GM23338 (cell line): Measurements from ENCODE around the gene CCSER2. TPM values are rescaled to one million over a fixed set of nuclear protein-coding genes. Genes with fewer than 3 reads are reported as not detected.

Experiments used
- ATAC-seq: fragments of 200-7000 bp; cut with Tn5 transposase; 3 replicates; pipeline ENCODE4 v1.9.1; 2020
- DNase-seq: peaks from one replicate; pipeline ENCODE4 v3.0.0-alpha.2; 2015; ENCODE audit warnings: low spot score
- H2AFZ ChIP-seq: fragments of 200-600 bp; sonication (generic); 2 replicates; pipeline ENCODE4 v1.8.0; 2016; ENCODE audit warnings: antibody characterized with exemption, mild to moderate bottlenecking, moderate library complexity
- H3F3A ChIP-seq: fragments of 200-600 bp; sonication (generic); replicated peaks from 2 replicates; pipeline ENCODE4 v1.8.0; 2017; ENCODE audit warnings: antibody characterized with exemption, mixed run types, low read depth
- H3K27ac ChIP-seq: fragments of 200-600 bp; sonication (generic); 2 replicates; pipeline ENCODE4 v1.6.1; 2016; ENCODE audit warnings: low read depth
- H3K27me3 ChIP-seq: fragments of 200-600 bp; sonication (generic); 2 replicates; pipeline ENCODE4 v1.8.0; 2016; ENCODE audit warnings: mild to moderate bottlenecking, mixed run types, moderate library complexity; ENCODE audit not compliant: insufficient read depth
- H3K36me3 ChIP-seq: fragments of 200-600 bp; sonication (generic); 2 replicates; pipeline ENCODE4 v1.8.0; 2016; ENCODE audit warnings: mild to moderate bottlenecking; ENCODE audit not compliant: insufficient read depth
- H3K4me1 ChIP-seq: fragments of 200-600 bp; sonication (generic); 2 replicates; pipeline ENCODE4 v1.8.0; 2016; ENCODE audit warnings: mild to moderate bottlenecking, moderate library complexity; ENCODE audit not compliant: insufficient read depth
- H3K4me2 ChIP-seq: fragments of 200-600 bp; sonication (generic); 2 replicates; pipeline ENCODE4 v1.7.1; 2017; ENCODE audit warnings: mixed run types
- H3K4me3 ChIP-seq: fragments of 200-600 bp; sonication (generic); 2 replicates; pipeline ENCODE4 v1.6.1; 2016; ENCODE audit warnings: mixed run types
- H3K79me2 ChIP-seq: fragments of 200-600 bp; sonication (generic); replicated peaks from 2 replicates; pipeline ENCODE4 v1.8.0; 2017; ENCODE audit warnings: mild to moderate bottlenecking; ENCODE audit not compliant: insufficient read depth
- H3K9me2 ChIP-seq: fragments of 200-600 bp; sonication (generic); 2 replicates; pipeline ENCODE4 v1.8.0; 2017; ENCODE audit not compliant: insufficient read depth
- H4K20me1 ChIP-seq: fragments of 200-600 bp; sonication (generic); replicated peaks from 2 replicates; pipeline ENCODE4 v1.8.0; 2017; ENCODE audit warnings: mild to moderate bottlenecking; ENCODE audit not compliant: insufficient read depth
- H3K27ac Mint-ChIP-seq: 2 replicates; pipeline ENCODE4 v1.8.0; 2020; ENCODE audit warnings: inconsistent platforms, mild to moderate bottlenecking, moderate library complexity, mixed read lengths
- H3K27me3 Mint-ChIP-seq: 3 replicates; pipeline ENCODE4 v1.8.0; 2022; ENCODE audit warnings: low read depth, mild to moderate bottlenecking, moderate library complexity, mixed read lengths, inconsistent platforms; ENCODE audit not compliant: insufficient read depth, poor library complexity
- H3K36me3 Mint-ChIP-seq: 3 replicates; pipeline ENCODE4 v1.8.0; 2021; ENCODE audit warnings: low read depth, mild to moderate bottlenecking, inconsistent platforms, moderate library complexity, mixed read lengths
- H3K4me1 Mint-ChIP-seq: 3 replicates; pipeline ENCODE4 v1.8.0; 2020; ENCODE audit warnings: mild to moderate bottlenecking, inconsistent platforms, mixed read lengths
- H3K4me3 Mint-ChIP-seq: 3 replicates; pipeline ENCODE4 v1.8.0; 2021; ENCODE audit warnings: moderate library complexity, mild to moderate bottlenecking, inconsistent platforms, mixed read lengths
- H3K9me3 Mint-ChIP-seq: 3 replicates; pipeline ENCODE4 v1.8.0; 2020; ENCODE audit warnings: moderate library complexity, mild to moderate bottlenecking, inconsistent platforms, mixed read lengths
- CREB1 ChIP-seq: fragments of 250-450 bp; sonication (Bioruptor Pico); IDR thresholded peaks from 2 replicates; pipeline ENCODE4 v1.5.0; 2020; ENCODE audit warnings: low read depth, mild to moderate bottlenecking, moderate library complexity
- CTCF ChIP-seq, 2 experiments: fragments of 200-600 bp in 1 of 2; sonication (generic) in 1 of 2; conservative IDR thresholded peaks; 2 replicates each; pipeline versions ENCODE4 v1.5.1 to v1.6.1; 2016 to 2017; ENCODE audit warnings: antibody characterized with exemption in 2 of 2, low read depth in 2 of 2, mild to moderate bottlenecking in 2 of 2, moderate library complexity in 1 of 2
- EZH2 ChIP-seq: fragments of 200-600 bp; sonication (generic); IDR thresholded peaks from one replicate; pipeline ENCODE4 v1.8.0; 2017; ENCODE audit warnings: antibody characterized with exemption, mild to moderate bottlenecking, low read depth; ENCODE audit not compliant: unreplicated experiment
- EZH2phosphoT487 ChIP-seq: fragments of 200-600 bp; sonication (generic); IDR thresholded peaks from one replicate; pipeline ENCODE4 v1.8.1; 2018; ENCODE audit warnings: antibody characterized with exemption; ENCODE audit not compliant: unreplicated experiment
- JUNB ChIP-seq: IDR thresholded peaks from one replicate; pipeline ENCODE4 v1.6.1; 2016; ENCODE audit warnings: antibody characterized with exemption; ENCODE audit not compliant: unreplicated experiment
- NANOG ChIP-seq: IDR thresholded peaks from 2 replicates; pipeline ENCODE4 v1.6.1; 2016; ENCODE audit warnings: antibody characterized with exemption, borderline replicate concordance
- POLR2AphosphoS5 ChIP-seq: IDR thresholded peaks from 2 replicates; pipeline ENCODE4 v1.6.1; 2016; ENCODE audit warnings: antibody characterized with exemption, low read depth
- REST ChIP-seq: IDR thresholded peaks from one replicate; pipeline ENCODE4 v1.6.1; 2018; ENCODE audit warnings: antibody characterized with exemption; ENCODE audit not compliant: unreplicated experiment
- STAT1 ChIP-seq: IDR thresholded peaks from one replicate; pipeline ENCODE4 v1.6.1; 2016; ENCODE audit warnings: antibody characterized with exemption; ENCODE audit not compliant: unreplicated experiment
- ZNF114 ChIP-seq: fragments of 250-450 bp; sonication (Bioruptor Pico); IDR thresholded peaks from 2 replicates; pipeline ENCODE4 v1.5.0; 2020; ENCODE audit warnings: mild to moderate bottlenecking, moderate library complexity
- ZNF331 ChIP-seq: fragments of 250-450 bp; sonication (Bioruptor Pico); IDR thresholded peaks from 2 replicates; pipeline ENCODE4 v1.5.0; 2020; ENCODE audit warnings: low read depth, mild to moderate bottlenecking, moderate library complexity
- ZNF462 ChIP-seq: fragments of 250-450 bp; sonication (Bioruptor Pico); IDR thresholded peaks from 2 replicates; pipeline ENCODE4 v1.5.0; 2020; ENCODE audit warnings: mild to moderate bottlenecking, moderate library complexity
- polyA plus RNA-seq: library from polyadenylated mRNA; unstranded; fragments of >200 nt; fragmentation: Nextera tagmentation; extraction: Ambion mirVana; gene quantifications from 2 replicates; pipeline ENCODE4 v1.2.1, GENCODE V29; 2016
- total RNA-seq: library from RNA; depleted of rRNA; stranded (reverse); fragments of >200 nt; shearing (Covaris generic); gene quantifications from 2 replicates; pipeline ENCODE4 v1.2.3, GENCODE V29; 2014
- TF ChIP-seq, protein P1 (sequence below): IDR thresholded peaks from 2 replicates; pipeline ENCODE4 v1.6.1; 2016; ENCODE audit warnings: antibody characterized with exemption

The CCSER2 gene
- total and polyA plus RNA-seq, 2 experiments from 2014 or later: 30.6 to 37.2 TPM

- no peak for TF ChIP-seq EZH2phosphoT487
Measured at GRCh38 chr10:84416245-84416555, 87.8 kb downstream of the CCSER2 start (continued).

GRCh38 chr10:84423719-84424118 lies 95.3 kb downstream of the CCSER2 start:
- H3K9me3 Mint-ChIP-seq: peaks cover 2% of the 10 kb centered on the region; the same call in 1 of the 3 replicates
- ATAC-seq (no peak), DNase-seq (no peak)
- no peak overlapping the region for H3K4me2 ChIP-seq
- no peaks in the 10 kb centered on the region for H3K27me3 Mint-ChIP-seq
- no peaks in the 10 kb centered on the region for H3F3A ChIP-seq
- no peaks in the 10 kb centered on the region; the same call in 1 of the 2 replicates for H4K20me1 ChIP-seq
- H3K36me3 ChIP-seq: no peaks in the 10 kb centered on the region
- H3K27ac ChIP-seq: no peak overlapping the region
- no peak overlapping the region for H3K4me3 ChIP-seq
- peaks cover 19% of the 10 kb centered on the region for H3K36me3 Mint-ChIP-seq
- H3K27me3 ChIP-seq: no peaks in the 10 kb centered on the region
- H2AFZ ChIP-seq: no peak overlapping the region
- H3K79me2 ChIP-seq: no peaks in the 10 kb centered on the region
- H3K9me2 ChIP-seq: no peaks in the 10 kb centered on the region
- peaks cover 8% of the 10 kb centered on the region for H3K4me1 Mint-ChIP-seq
- TF ChIP-seq CREB1 (CRISPR knock-in tag): no peak
- no peak for TF ChIP-seq NANOG
- no peak for TF ChIP-seq ZNF331 (CRISPR knock-in tag)
- no peak for TF ChIP-seq POLR2AphosphoS5
- no peak for TF ChIP-seq ZNF462 (CRISPR knock-in tag)
- TF ChIP-seq CTCF (conservative IDR thresholded peaks at IDR 0.05; ENCODE audit: low read depth in 2 of 2): no peak
- TF ChIP-seq REST: no peak
- no peak for TF ChIP-seq JUNB
- TF ChIP-seq STAT1: no peak
- TF ChIP-seq ZNF114 (CRISPR knock-in tag): no peak
- no peak for TF ChIP-seq EZH2phosphoT487
- TF ChIP-seq, protein P1, sequence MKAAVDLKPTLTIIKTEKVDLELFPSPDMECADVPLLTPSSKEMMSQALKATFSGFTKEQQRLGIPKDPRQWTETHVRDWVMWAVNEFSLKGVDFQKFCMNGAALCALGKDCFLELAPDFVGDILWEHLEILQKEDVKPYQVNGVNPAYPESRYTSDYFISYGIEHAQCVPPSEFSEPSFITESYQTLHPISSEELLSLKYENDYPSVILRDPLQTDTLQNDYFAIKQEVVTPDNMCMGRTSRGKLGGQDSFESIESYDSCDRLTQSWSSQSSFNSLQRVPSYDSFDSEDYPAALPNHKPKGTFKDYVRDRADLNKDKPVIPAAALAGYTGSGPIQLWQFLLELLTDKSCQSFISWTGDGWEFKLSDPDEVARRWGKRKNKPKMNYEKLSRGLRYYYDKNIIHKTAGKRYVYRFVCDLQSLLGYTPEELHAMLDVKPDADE: no peak
- no peak for TF ChIP-seq EZH2
- no peak overlapping the region for H3K27ac Mint-ChIP-seq
- H3K4me3 Mint-ChIP-seq: no peak overlapping the region
- no peaks in the 10 kb centered on the region for H3K4me1 ChIP-seq
